SK-N-SH (cell line): ENCODE results near the gene CMTM8. TPM values are rescaled to one million over a fixed set of nuclear protein-coding genes. Genes with fewer than 3 reads are reported as not detected.

Experiments used
- CTCF ChIA-PET: fragments of 300-600, 350-600 bp; formaldehyde crosslinking; extraction: SDS; loops from one replicate; lab custom pipeline; 2021; lab: Yijun Ruan, JAX
- POLR2A ChIA-PET: fragments of 350-600 bp; sonication (Branson Sonifier 250); formaldehyde crosslinking; extraction: SDS; loops from one replicate; lab custom pipeline; 2020; ENCODE audit warnings: antibody characterized with exemption, inconsistent platforms; lab: Yijun Ruan, JAX
- DNase-seq: peaks from one replicate; pipeline ENCODE4 v3.0.0; 2012
- H2AFZ ChIP-seq: fragments of 200-600 bp; sonication (generic); 2 replicates; pipeline ENCODE4 v1.8.1; 2016; ENCODE audit warnings: antibody characterized with exemption, mild to moderate bottlenecking, low read depth
- H3F3A ChIP-seq: fragments of 200-600 bp; sonication (generic); replicated peaks from 2 replicates; pipeline ENCODE3; 2016; ENCODE audit warnings: antibody characterized with exemption, mild to moderate bottlenecking; ENCODE audit not compliant: insufficient read depth
- H3K27ac ChIP-seq, 2 experiments: fragments of 200-500 bp in 1 of 2; fragments of 200-600 bp in 1 of 2; sonication (Bioruptor generic) in 1 of 2; sonication (generic), shearing (Covaris generic) in 1 of 2; 2 replicates each; pipeline versions ENCODE4 v1.5.1 to v1.6.1; 2014 to 2016; ENCODE audit warnings: low read depth in 2 of 2, inconsistent platforms in 1 of 2, low read length in 1 of 2, mild to moderate bottlenecking in 1 of 2, mixed read lengths in 1 of 2
- H3K27me3 ChIP-seq: fragments of 200-600 bp; sonication (generic), shearing (Covaris generic); 2 replicates; pipeline ENCODE4 v1.6.1; 2016; ENCODE audit warnings: mixed run types; ENCODE audit not compliant: insufficient read depth
- H3K36me3 ChIP-seq, 2 experiments: fragments of 200-500 bp in 1 of 2; fragments of 200-600 bp in 1 of 2; sonication (Bioruptor generic) in 1 of 2; sonication (generic) in 1 of 2; replicated peaks in 1 of 2; 2 replicates each; pipeline versions ENCODE3 to v1.5.1; 2014 to 2016; ENCODE audit warnings: low read length in 1 of 2, mild to moderate bottlenecking in 1 of 2; ENCODE audit not compliant: insufficient read depth in 2 of 2, control insufficient read depth in 1 of 2
- H3K4me1 ChIP-seq, 2 experiments: fragments of 200-500 bp in 1 of 2; fragments of 200-600 bp in 1 of 2; sonication (Bioruptor generic) in 1 of 2; sonication (generic), shearing (Covaris generic) in 1 of 2; 2 replicates each; pipeline versions ENCODE4 v1.5.1 to v1.6.1; 2014 to 2016; ENCODE audit warnings: low read depth in 1 of 2, low read length in 1 of 2, mixed run types in 1 of 2; ENCODE audit not compliant: insufficient read depth in 2 of 2, control insufficient read depth in 1 of 2
- H3K4me2 ChIP-seq: fragments of 200-600 bp; sonication (generic), shearing (Covaris generic); 2 replicates; pipeline ENCODE4 v1.6.1; 2017; ENCODE audit warnings: mixed run types
- H3K4me3 ChIP-seq, 2 experiments: fragments of 200-500 bp in 1 of 2; fragments of 200-600 bp in 1 of 2; sonication (Bioruptor generic) in 1 of 2; sonication (generic), shearing (Covaris generic) in 1 of 2; 2 replicates each; pipeline versions ENCODE4 v1.5.1 to v1.8.1; 2014 to 2016; ENCODE audit warnings: low read depth in 2 of 2, inconsistent platforms in 1 of 2, low read length in 1 of 2, mild to moderate bottlenecking in 1 of 2, mixed read lengths in 1 of 2, moderate library complexity in 1 of 2
- H3K79me2 ChIP-seq: fragments of 200-600 bp; sonication (generic); 2 replicates; pipeline ENCODE4 v1.8.1; 2017; ENCODE audit warnings: mild to moderate bottlenecking; ENCODE audit not compliant: insufficient read depth
- H3K9ac ChIP-seq: fragments of 200-600 bp; sonication (generic); 2 replicates; pipeline ENCODE4 v1.6.1; 2017; ENCODE audit warnings: mixed run types
- H3K9me2 ChIP-seq: fragments of 200-600 bp; sonication (generic); 2 replicates; pipeline ENCODE4 v1.6.1; 2017; ENCODE audit warnings: mixed run types
- H3K9me3 ChIP-seq: fragments of 200-600 bp; sonication (generic); 2 replicates; pipeline ENCODE4 v1.6.1; 2017; ENCODE audit warnings: mixed run types, mild to moderate bottlenecking, moderate library complexity
- H4K20me1 ChIP-seq: fragments of 200-600 bp; sonication (generic); 2 replicates; pipeline ENCODE4 v1.6.1; 2017; ENCODE audit warnings: mild to moderate bottlenecking, mixed run types; ENCODE audit not compliant: insufficient read depth
- CHD2 ChIP-seq: fragments of 150-350 bp; IDR thresholded peaks from 2 replicates; pipeline ENCODE4 v1.6.1; 2018; ENCODE audit warnings: low read length; ENCODE audit not compliant: partially characterized antibody
- CTCF ChIP-seq: fragments of 200-600 bp; sonication (generic); IDR thresholded peaks from 2 replicates; pipeline ENCODE4 v1.6.1; 2017; ENCODE audit warnings: antibody characterized with exemption, mild to moderate bottlenecking, moderate library complexity
- EP300 ChIP-seq, 2 experiments: IDR thresholded peaks; 2 replicates each; pipeline versions ENCODE4 v1.4.0 to v1.6.1; 2012; ENCODE audit warnings: borderline replicate concordance in 1 of 2, low read depth in 1 of 2, low read length in 1 of 2
- FOXM1 ChIP-seq: IDR thresholded peaks from 2 replicates; pipeline ENCODE4 v1.4.0; 2012; ENCODE audit warnings: low read depth, mild to moderate bottlenecking
- GABPA ChIP-seq: IDR thresholded peaks from 2 replicates; pipeline ENCODE4 v1.4.0; 2012; ENCODE audit warnings: low read depth, mild to moderate bottlenecking
- GATA2 ChIP-seq: sonication (generic); formaldehyde crosslinking; IDR thresholded peaks from 2 replicates; pipeline ENCODE4 v1.5.0; 2020; ENCODE audit warnings: mild to moderate bottlenecking, missing genetic modification reagents
- JUND ChIP-seq: IDR thresholded peaks from 2 replicates; pipeline ENCODE4 v1.4.0; 2012
- MAX ChIP-seq: IDR thresholded peaks from 2 replicates; pipeline ENCODE4 v1.4.0; 2012; ENCODE audit warnings: low read depth
- NFIC ChIP-seq: IDR thresholded peaks from 2 replicates; pipeline ENCODE4 v1.4.0; 2012; ENCODE audit warnings: borderline replicate concordance
- PBX3 ChIP-seq: IDR thresholded peaks from 2 replicates; pipeline ENCODE4; 2012
- RAD21 ChIP-seq: IDR thresholded peaks from 2 replicates; pipeline ENCODE4 v1.6.1; 2012; ENCODE audit warnings: mild to moderate bottlenecking, low read length
- RFX5 ChIP-seq: IDR thresholded peaks from 2 replicates; pipeline ENCODE4 v1.6.1; 2012; ENCODE audit warnings: mild to moderate bottlenecking, improper control_type of control experiment, low read length
- TAF1 ChIP-seq: IDR thresholded peaks from 2 replicates; pipeline ENCODE4 v1.6.1; 2012; ENCODE audit warnings: low read depth, mild to moderate bottlenecking, low read length, moderate library complexity, borderline replicate concordance
- TCF12 ChIP-seq: IDR thresholded peaks from 2 replicates; pipeline ENCODE4 v1.4.0; 2012
- TEAD4 ChIP-seq: IDR thresholded peaks from 2 replicates; pipeline ENCODE4 v1.4.0; 2012; ENCODE audit warnings: mild to moderate bottlenecking, borderline replicate concordance; ENCODE audit not compliant: insufficient read depth
- USF1 ChIP-seq: IDR thresholded peaks from 2 replicates; pipeline ENCODE4 v1.4.0; 2012; ENCODE audit warnings: low read depth, borderline replicate concordance
- WGBS: methylation state at CpG from one replicate; pipeline ENCODE4 v1.1.6; 2017; ENCODE audit warnings: low lambda C conversion rate; 5-methylcytosine and 5-hydroxymethylcytosine counted together
- polyA plus RNA-seq, 3 experiments: library from polyadenylated mRNA; depleted of rRNA; stranded (reverse); fragments of >200 nt; gene quantifications; 2 replicates each; pipeline ENCODE4 v1.2.3, GENCODE V29; 2012

The CMTM8 gene
- polyA plus RNA-seq, 1 of the 3 experiments (the other 2 are of a cell fraction): 9.7 TPM

GRCh38 chr3:32310918-32311839 is 72.7 kb downstream of the CMTM8 start:
- Histone ChIP-seq H2AFZ (no peak overlapping the region), H3K4me3 (no peak overlapping the region), H3F3A (no peaks in the 10 kb centered on the region), H3K79me2 (no peaks in the 10 kb centered on the region), H3K36me3 (no peaks in the 10 kb centered on the region), H3K9ac (no peak overlapping the region), H4K20me1 (no peaks in the 10 kb centered on the region), H3K27ac (no peak overlapping the region), H3K4me1 (no peaks in the 10 kb centered on the region; a peak in 1 of 4 replicates), H3K27me3 (no peaks in the 10 kb centered on the region), H3K4me2 (no peak overlapping the region), H3K9me3 (no peaks in the 10 kb centered on the region), H3K9me2 (no peaks in the 10 kb centered on the region)
- no peak for DNase-seq
- WGBS: 85% methylated on average over 15 of the region's 15 CpGs
- ChIA-PET POLR2A (no interaction called here), CTCF (interaction anchor here (1.0 to 1.8 kb wide), 2 partner anchors 9 to 11 kb away, joined by 4 read pairs; no protein-coding TSS in a partner anchor)
- TF ChIP-seq TAF1: no peak
- no peak for TF ChIP-seq MAX
- TF ChIP-seq PBX3: no peak
- TF ChIP-seq CHD2: no peak
- no peak for TF ChIP-seq JUND
- TF ChIP-seq RAD21: no peak
- no peak for TF ChIP-seq TEAD4
- no peak for TF ChIP-seq CTCF
- no peak for TF ChIP-seq NFIC
- TF ChIP-seq GATA2 (CRISPR knock-in tag): no peak
- no peak for TF ChIP-seq FOXM1
- no peak for TF ChIP-seq USF1
- no peak for TF ChIP-seq GABPA
- TF ChIP-seq RFX5: no peak
- TF ChIP-seq TCF12: no peak
- no peak for TF ChIP-seq EP300 (IDR thresholded peaks at IDR 0.05; ENCODE audit: borderline replicate concordance in 1 of 2, low read depth in 1 of 2, low read length in 1 of 2)
